Liver (tissue), 9 donors: ENCODE results near the gene RHOT2. TPM values are rescaled to one million over a fixed set of nuclear protein-coding genes. Genes with fewer than 3 reads are reported as not detected.

Experiments used
- DNase-seq: peaks from one replicate; pipeline ENCODE4 v3.0.0-alpha.2; 2017; ENCODE audit warnings: low spot score
- H3K27ac ChIP-seq, 2 donors: one replicate each; pipeline ENCODE4 v1.7.0; 2013; ENCODE audit warnings: inconsistent platforms in 2 of 2, low read length in 2 of 2, control low read depth in 1 of 2, low read depth in 1 of 2, mild to moderate bottlenecking in 1 of 2
- H3K27me3 ChIP-seq, 4 donors: one replicate each; pipeline versions ENCODE4 v1.6.1 to v1.7.0; 2013; ENCODE audit warnings: low read length in 3 of 4, inconsistent platforms in 1 of 4, mild to moderate bottlenecking in 1 of 4, moderate library complexity in 1 of 4; ENCODE audit not compliant: control insufficient read depth in 4 of 4, insufficient read depth in 4 of 4
- H3K36me3 ChIP-seq, 4 donors: one replicate each; pipeline versions ENCODE4 v1.6.1 to v1.7.0; 2013; ENCODE audit warnings: low read length in 3 of 4, mild to moderate bottlenecking in 3 of 4, low read depth in 1 of 4, moderate library complexity in 1 of 4; ENCODE audit not compliant: control insufficient read depth in 4 of 4, insufficient read depth in 3 of 4
- H3K4me1 ChIP-seq, 4 donors: one replicate each; pipeline versions ENCODE4 v1.6.1 to v1.7.0; 2013; ENCODE audit warnings: low read length in 3 of 4, mild to moderate bottlenecking in 3 of 4, moderate library complexity in 1 of 4; ENCODE audit not compliant: control insufficient read depth in 4 of 4, insufficient read depth in 4 of 4
- H3K4me3 ChIP-seq, 3 donors: one replicate each; pipeline versions ENCODE4 v1.6.1 to v1.7.0; 2013; ENCODE audit warnings: low read length in 3 of 3, control low read depth in 1 of 3, low read depth in 1 of 3, mild to moderate bottlenecking in 1 of 3
- H3K9ac ChIP-seq, 2 donors: one replicate each; pipeline ENCODE4 v1.7.0; 2013; ENCODE audit warnings: low read length in 2 of 2, mild to moderate bottlenecking in 2 of 2, moderate library complexity in 2 of 2, control low read depth in 1 of 2, low read depth in 1 of 2
- H3K9me3 ChIP-seq, 4 donors: one replicate each; pipeline versions ENCODE4 v1.6.1 to v1.7.0; 2013; ENCODE audit warnings: low read length in 3 of 4; ENCODE audit not compliant: control insufficient read depth in 4 of 4
- EGR1 ChIP-seq, 2 donors: IDR thresholded peaks; 2 replicates each; pipeline ENCODE4 v1.6.1; 2016 to 2018; ENCODE audit warnings: antibody characterized with exemption in 2 of 2, low read depth in 2 of 2
- FOXA1 ChIP-seq: IDR thresholded peaks from 2 replicates; pipeline ENCODE4 v1.6.1; 2016; ENCODE audit warnings: antibody characterized with exemption
- FOXA2 ChIP-seq: IDR thresholded peaks from 2 replicates; pipeline ENCODE4 v1.6.1; 2016; ENCODE audit warnings: antibody characterized with exemption
- GABPA ChIP-seq, 2 donors: IDR thresholded peaks in 1 of 2; conservative IDR thresholded peaks in 1 of 2; 2 replicates each; pipeline ENCODE4 v1.6.1; 2016; ENCODE audit warnings: antibody characterized with exemption in 2 of 2, mild to moderate bottlenecking in 1 of 2, moderate library complexity in 1 of 2
- HNF4A ChIP-seq, 2 donors: conservative IDR thresholded peaks; 2 replicates each; pipeline ENCODE4 v1.6.1; 2016; ENCODE audit warnings: antibody characterized with exemption in 2 of 2, mild to moderate bottlenecking in 2 of 2
- JUND ChIP-seq, 2 donors: IDR thresholded peaks; 2 replicates each; pipeline ENCODE4 v1.6.1; 2016; ENCODE audit warnings: antibody characterized with exemption in 2 of 2
- NR2F2 ChIP-seq: IDR thresholded peaks from 2 replicates; pipeline ENCODE4 v1.6.1; 2016; ENCODE audit warnings: antibody characterized with exemption
- RAD21 ChIP-seq, 2 donors: IDR thresholded peaks; 2 replicates each; pipeline ENCODE4 v1.6.1; 2016; ENCODE audit warnings: antibody characterized with exemption in 2 of 2, mild to moderate bottlenecking in 2 of 2
- RXRA ChIP-seq, 2 donors: IDR thresholded peaks; 2 replicates each; pipeline ENCODE4 v1.6.1; 2017 to 2018; ENCODE audit warnings: antibody characterized with exemption in 2 of 2, mild to moderate bottlenecking in 1 of 2
- SP1 ChIP-seq: IDR thresholded peaks from 2 replicates; pipeline ENCODE4 v1.6.1; 2018; ENCODE audit warnings: antibody characterized with exemption, mild to moderate bottlenecking
- TAF1 ChIP-seq: conservative IDR thresholded peaks from 2 replicates; pipeline ENCODE4 v1.6.1; 2016; ENCODE audit warnings: antibody characterized with exemption, mild to moderate bottlenecking
- YY1 ChIP-seq: IDR thresholded peaks from 2 replicates; pipeline ENCODE4 v1.6.1; 2016; ENCODE audit warnings: antibody characterized with exemption, mild to moderate bottlenecking
- WGBS: extraction: QIAGEN DNeasy Blood & Tissue Kit; methylation state at CpG from one replicate; pipeline ENCODE4 v1.1.7; 2013; 5-methylcytosine and 5-hydroxymethylcytosine counted together
- polyA plus RNA-seq, 2 donors: library from polyadenylated mRNA; stranded (reverse) in 1 of 2; unstranded in 1 of 2; fragments of 200-250 nt in 1 of 2; fragments of >200 nt in 1 of 2; fragmentation: Nextera tagmentation in 1 of 2; extraction: Ambion mirVana in 1 of 2; gene quantifications; one replicate each; pipeline versions ENCODE4 v1.2.1 to v1.2.3, GENCODE V29; 2013 to 2015
- total RNA-seq, 2 donors: library from RNA; depleted of rRNA; stranded (reverse); fragments of >200 nt; gene quantifications; one replicate each; pipeline ENCODE4 v1.2.3, GENCODE V29; 2014
- TF ChIP-seq, protein P1 (sequence below): IDR thresholded peaks from 2 replicates; pipeline ENCODE4 v1.6.1; 2016; ENCODE audit warnings: antibody characterized with exemption
- TF ChIP-seq, protein P2 (sequence below): IDR thresholded peaks from 2 replicates; pipeline ENCODE4 v1.6.1; 2016; ENCODE audit warnings: antibody characterized with exemption
- TF ChIP-seq, protein P3 (sequence below): fragments of 150-350 bp; IDR thresholded peaks from 2 replicates; pipeline ENCODE4 v1.5.1; 2017; ENCODE audit warnings: improper control_type of control experiment, low read depth, low read length; ENCODE audit not compliant: missing input control
- TF ChIP-seq, protein P4 (sequence below): IDR thresholded peaks from 2 replicates; pipeline ENCODE4 v1.6.1; 2016; ENCODE audit warnings: antibody characterized with exemption, mild to moderate bottlenecking
- donor health status: healthy.
- donor health status: healthy.
- donor health status: healthy.
- donor health status: healthy.
- donor health status: healthy.

RHOT2 gene
- total and polyA plus RNA-seq, 4 donors = 20.8 to 37.9 (median 34.3) TPM

DNA sequence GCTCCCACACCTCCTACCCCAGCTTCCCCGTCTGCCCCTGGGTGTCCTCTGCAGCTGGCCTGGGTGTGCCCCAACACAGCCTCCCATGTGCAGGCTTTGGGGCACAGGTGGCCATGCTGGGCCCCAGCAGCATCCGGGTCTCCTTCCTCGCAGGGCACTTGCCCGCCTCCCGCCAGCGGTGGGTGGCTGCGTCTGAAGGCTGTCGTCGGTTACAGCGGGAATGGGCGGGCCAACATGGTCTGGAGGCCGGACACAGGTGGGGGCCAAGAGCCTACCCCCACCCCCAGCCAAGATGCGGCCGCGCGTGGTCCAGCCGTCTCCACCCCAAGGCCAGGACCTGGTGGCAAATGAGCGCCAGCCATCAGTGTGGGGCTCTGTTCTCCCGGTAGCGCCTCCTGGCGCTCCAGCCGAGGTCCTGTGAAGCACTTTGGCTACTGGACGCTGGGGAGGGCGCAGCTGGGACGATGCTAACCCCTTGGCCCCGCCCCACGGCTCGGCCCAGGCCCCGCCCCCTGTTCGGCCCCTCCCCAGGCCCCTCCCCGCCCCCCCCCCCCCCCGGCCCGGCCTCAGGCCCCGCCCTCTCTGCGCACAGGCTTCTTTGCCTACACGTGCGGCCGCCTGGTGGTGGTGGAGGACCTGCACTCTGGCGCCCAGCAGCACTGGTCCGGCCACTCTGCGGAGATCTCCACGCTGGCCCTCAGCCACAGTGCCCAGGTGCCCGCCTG, 7.3 kb upstream of the RHOT2 start:
- Histone ChIP-seq H3K9me3 (no peaks in the 10 kb centered on the region), H3K27ac (peak overlapping the region; percentile 50 to 52), H3K4me1 (peaks cover 10 to 22% (median 15%) of the 10 kb centered on the region in 4 donors), H3K9ac (no peak overlapping the region), H3K36me3 (peaks cover 0 to 5% (median 0%) of the 10 kb centered on the region in 4 donors), H3K27me3 (no peaks in the 10 kb centered on the region), H3K4me3 (peak overlapping the region in 1 of 3 donors; percentile 19)
- WGBS = 29% methylated on average over 39 of the region's 43 CpGs
- no peak for TF ChIP-seq FOXA2
- TF ChIP-seq HNF4A (conservative IDR thresholded peaks at IDR 0.05) = no peak
- no peak for TF ChIP-seq YY1
- no peak for TF ChIP-seq JUND (IDR thresholded peaks at IDR 0.05)
- no peak for TF ChIP-seq FOXA1
- peak; percentile 38 for TF ChIP-seq SP1
- TF ChIP-seq TAF1 = no peak
- TF ChIP-seq, protein P1, sequence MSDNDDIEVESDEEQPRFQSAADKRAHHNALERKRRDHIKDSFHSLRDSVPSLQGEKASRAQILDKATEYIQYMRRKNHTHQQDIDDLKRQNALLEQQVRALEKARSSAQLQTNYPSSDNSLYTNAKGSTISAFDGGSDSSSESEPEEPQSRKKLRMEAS = no peak
- TF ChIP-seq, protein P2, sequence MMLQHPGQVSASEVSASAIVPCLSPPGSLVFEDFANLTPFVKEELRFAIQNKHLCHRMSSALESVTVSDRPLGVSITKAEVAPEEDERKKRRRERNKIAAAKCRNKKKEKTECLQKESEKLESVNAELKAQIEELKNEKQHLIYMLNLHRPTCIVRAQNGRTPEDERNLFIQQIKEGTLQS = no peak
- TF ChIP-seq RAD21 (IDR thresholded peaks at IDR 0.05) = peak in 1 of 2 donors; percentile 48
- peak in 1 of 2 donors; percentile 29 for TF ChIP-seq GABPA (IDR thresholded peaks at IDR 0.05 in 1 of 2, conservative IDR thresholded peaks at IDR 0.05 in 1 of 2)
- TF ChIP-seq, protein P3, sequence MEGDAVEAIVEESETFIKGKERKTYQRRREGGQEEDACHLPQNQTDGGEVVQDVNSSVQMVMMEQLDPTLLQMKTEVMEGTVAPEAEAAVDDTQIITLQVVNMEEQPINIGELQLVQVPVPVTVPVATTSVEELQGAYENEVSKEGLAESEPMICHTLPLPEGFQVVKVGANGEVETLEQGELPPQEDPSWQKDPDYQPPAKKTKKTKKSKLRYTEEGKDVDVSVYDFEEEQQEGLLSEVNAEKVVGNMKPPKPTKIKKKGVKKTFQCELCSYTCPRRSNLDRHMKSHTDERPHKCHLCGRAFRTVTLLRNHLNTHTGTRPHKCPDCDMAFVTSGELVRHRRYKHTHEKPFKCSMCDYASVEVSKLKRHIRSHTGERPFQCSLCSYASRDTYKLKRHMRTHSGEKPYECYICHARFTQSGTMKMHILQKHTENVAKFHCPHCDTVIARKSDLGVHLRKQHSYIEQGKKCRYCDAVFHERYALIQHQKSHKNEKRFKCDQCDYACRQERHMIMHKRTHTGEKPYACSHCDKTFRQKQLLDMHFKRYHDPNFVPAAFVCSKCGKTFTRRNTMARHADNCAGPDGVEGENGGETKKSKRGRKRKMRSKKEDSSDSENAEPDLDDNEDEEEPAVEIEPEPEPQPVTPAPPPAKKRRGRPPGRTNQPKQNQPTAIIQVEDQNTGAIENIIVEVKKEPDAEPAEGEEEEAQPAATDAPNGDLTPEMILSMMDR = peak; percentile 43
- TF ChIP-seq RXRA (IDR thresholded peaks at IDR 0.05) = no peak
- DNase-seq = peak; percentile 83

DNA sequence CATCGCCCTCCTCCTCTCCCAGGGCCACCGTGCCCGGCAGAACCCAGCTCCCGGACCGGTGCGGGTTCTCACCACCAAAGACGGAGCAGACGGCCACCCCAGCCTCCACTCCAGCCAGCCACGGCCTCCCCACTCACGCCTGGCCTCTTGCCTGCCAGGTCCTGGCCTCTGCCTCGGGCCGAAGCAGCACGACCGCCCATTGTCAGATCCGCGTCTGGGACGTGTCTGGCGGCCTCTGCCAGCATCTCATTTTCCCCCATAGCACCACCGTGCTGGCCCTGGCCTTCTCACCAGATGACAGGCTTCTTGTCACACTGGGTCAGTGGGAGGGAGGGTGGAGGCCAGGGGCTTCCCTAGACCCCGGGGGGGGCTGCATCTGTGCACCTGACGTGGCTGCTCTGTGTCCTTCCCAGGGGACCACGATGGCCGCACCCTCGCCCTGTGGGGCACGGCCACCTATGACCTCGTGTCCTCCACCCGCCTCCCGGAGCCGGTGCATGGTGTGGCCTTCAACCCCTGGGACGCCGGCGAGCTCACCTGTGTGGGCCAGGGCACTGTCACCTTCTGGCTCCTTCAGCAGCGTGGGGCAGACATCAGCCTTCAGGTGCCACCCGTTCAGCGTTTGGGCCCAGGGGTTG, 6.6 kb upstream of the RHOT2 start:
- no peak overlapping the region for H3K9ac ChIP-seq
- peak overlapping the region; percentile 50 to 52 for H3K27ac ChIP-seq
- WGBS = 44% methylated on average over 35 of the region's 35 CpGs
- TF ChIP-seq EGR1 (IDR thresholded peaks at IDR 0.05; ENCODE audit: low read depth in 2 of 2) (no peak), YY1 (no peak), HNF4A (conservative IDR thresholded peaks at IDR 0.05) (peak; percentile 35 to 45), NR2F2 (peak; percentile 30)
- TF ChIP-seq, protein P4, sequence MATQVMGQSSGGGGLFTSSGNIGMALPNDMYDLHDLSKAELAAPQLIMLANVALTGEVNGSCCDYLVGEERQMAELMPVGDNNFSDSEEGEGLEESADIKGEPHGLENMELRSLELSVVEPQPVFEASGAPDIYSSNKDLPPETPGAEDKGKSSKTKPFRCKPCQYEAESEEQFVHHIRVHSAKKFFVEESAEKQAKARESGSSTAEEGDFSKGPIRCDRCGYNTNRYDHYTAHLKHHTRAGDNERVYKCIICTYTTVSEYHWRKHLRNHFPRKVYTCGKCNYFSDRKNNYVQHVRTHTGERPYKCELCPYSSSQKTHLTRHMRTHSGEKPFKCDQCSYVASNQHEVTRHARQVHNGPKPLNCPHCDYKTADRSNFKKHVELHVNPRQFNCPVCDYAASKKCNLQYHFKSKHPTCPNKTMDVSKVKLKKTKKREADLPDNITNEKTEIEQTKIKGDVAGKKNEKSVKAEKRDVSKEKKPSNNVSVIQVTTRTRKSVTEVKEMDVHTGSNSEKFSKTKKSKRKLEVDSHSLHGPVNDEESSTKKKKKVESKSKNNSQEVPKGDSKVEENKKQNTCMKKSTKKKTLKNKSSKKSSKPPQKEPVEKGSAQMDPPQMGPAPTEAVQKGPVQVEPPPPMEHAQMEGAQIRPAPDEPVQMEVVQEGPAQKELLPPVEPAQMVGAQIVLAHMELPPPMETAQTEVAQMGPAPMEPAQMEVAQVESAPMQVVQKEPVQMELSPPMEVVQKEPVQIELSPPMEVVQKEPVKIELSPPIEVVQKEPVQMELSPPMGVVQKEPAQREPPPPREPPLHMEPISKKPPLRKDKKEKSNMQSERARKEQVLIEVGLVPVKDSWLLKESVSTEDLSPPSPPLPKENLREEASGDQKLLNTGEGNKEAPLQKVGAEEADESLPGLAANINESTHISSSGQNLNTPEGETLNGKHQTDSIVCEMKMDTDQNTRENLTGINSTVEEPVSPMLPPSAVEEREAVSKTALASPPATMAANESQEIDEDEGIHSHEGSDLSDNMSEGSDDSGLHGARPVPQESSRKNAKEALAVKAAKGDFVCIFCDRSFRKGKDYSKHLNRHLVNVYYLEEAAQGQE = no peak
- peaks cover 10 to 22% (median 15%) of the 10 kb centered on the region in 4 donors for H3K4me1 ChIP-seq
- peaks cover 0 to 2% (median 0%) of the 10 kb centered on the region in 4 donors for H3K36me3 ChIP-seq
- no peak for DNase-seq
- H3K9me3 ChIP-seq = no peaks in the 10 kb centered on the region
- H3K27me3 ChIP-seq = no peaks in the 10 kb centered on the region
- peak overlapping the region in 1 of 3 donors; percentile 19 for H3K4me3 ChIP-seq
